ENCODE measurements around the gene C14orf180. TPM values are rescaled to one million over a fixed set of nuclear protein-coding genes. Genes with fewer than 3 reads are reported as not detected.

Gene C14orf180
- polyA plus RNA-seq, 1 donor (not counting 4 experiments of a cell fraction or from before 2014, with no cell fraction given) = not detected

GRCh38 chr14:104634138-104634760, 54.7 kb downstream of the C14orf180 start:
- Histone ChIP-seq H3K36me3 (ENCODE audit: control insufficient read depth in 2 of 2, extremely low read depth in 1 of 2, insufficient read depth in 2 of 2, low read length in 2 of 2) (no peaks in the 10 kb centered on the region), H3K9me3 (ENCODE audit: control insufficient read depth, low read depth, low read length) (no peaks in the 10 kb centered on the region), H3K79me2 (ENCODE audit: control insufficient read depth, insufficient read depth, low read length) (no peaks in the 10 kb centered on the region), H3K9ac (ENCODE audit: control insufficient read depth, extremely low read depth, insufficient read depth, low read length) (no peak overlapping the region), H3K4me2 (ENCODE audit: control insufficient read depth, extremely low read depth, insufficient read depth, low read depth, low read length) (no peak overlapping the region), H3K4me1 (ENCODE audit: control insufficient read depth, extremely low read depth, insufficient read depth, low read length) (no peaks in the 10 kb centered on the region), H2AFZ (ENCODE audit: control insufficient read depth, low read length) (no peak overlapping the region), H3K27ac (ENCODE audit: control insufficient read depth, insufficient read depth, low read length) (no peak overlapping the region), H3K9me1 (ENCODE audit: control insufficient read depth, extremely low read depth, insufficient read depth, low read length) (no peaks in the 10 kb centered on the region), H3K4me3 (ENCODE audit: control insufficient read depth in 2 of 3, extremely low read depth in 1 of 3, insufficient read depth in 2 of 3, low read depth in 1 of 3, low read length in 3 of 3) (no peak overlapping the region), H3K27me3 (ENCODE audit: control insufficient read depth, extremely low read depth, insufficient read depth, low read length) (peaks cover 24% of the 10 kb centered on the region), H4K20me1 (ENCODE audit: control insufficient read depth, extremely low read depth, insufficient read depth, low read length) (no peaks in the 10 kb centered on the region)
- TF ChIP-seq EZH2 (IDR thresholded peaks at IDR 0.05; ENCODE audit: low read length) (no peak), CTCF (optimal IDR thresholded peaks at IDR 0.05 in 1 of 3, IDR thresholded peaks at IDR 0.05 in 1 of 3, conservative IDR thresholded peaks at IDR 0.05 in 1 of 3; ENCODE audit: extremely low read depth in 1 of 3, insufficient read depth in 2 of 3, low read length in 3 of 3) (no peak)
- FAIRE-seq = no peak
- dilution Hi-C loops (cut with MboI; ENCODE audit: extremely low pct_ligation_motif_present, low sequenced_read_pairs) = no loop called here
- no peak for DNase-seq (ENCODE audit: low read depth, low spot score)

GRCh38 chr14:104634886-104635570, 55.5 kb downstream of the C14orf180 start:
- no peak for DNase-seq (ENCODE audit: low read depth, low spot score)
- Histone ChIP-seq H3K36me3 (ENCODE audit: control insufficient read depth in 2 of 2, extremely low read depth in 1 of 2, insufficient read depth in 2 of 2, low read length in 2 of 2) (no peaks in the 10 kb centered on the region), H3K4me3 (ENCODE audit: control insufficient read depth in 2 of 3, extremely low read depth in 1 of 3, insufficient read depth in 2 of 3, low read depth in 1 of 3, low read length in 3 of 3) (no peak overlapping the region), H3K9me1 (ENCODE audit: control insufficient read depth, extremely low read depth, insufficient read depth, low read length) (no peaks in the 10 kb centered on the region), H3K4me2 (ENCODE audit: control insufficient read depth, extremely low read depth, insufficient read depth, low read depth, low read length) (no peak overlapping the region), H3K4me1 (ENCODE audit: control insufficient read depth, extremely low read depth, insufficient read depth, low read length) (no peaks in the 10 kb centered on the region), H3K27me3 (ENCODE audit: control insufficient read depth, extremely low read depth, insufficient read depth, low read length) (peaks cover 24% of the 10 kb centered on the region), H4K20me1 (ENCODE audit: control insufficient read depth, extremely low read depth, insufficient read depth, low read length) (no peaks in the 10 kb centered on the region), H2AFZ (ENCODE audit: control insufficient read depth, low read length) (no peak overlapping the region), H3K79me2 (ENCODE audit: control insufficient read depth, insufficient read depth, low read length) (no peaks in the 10 kb centered on the region), H3K27ac (ENCODE audit: control insufficient read depth, insufficient read depth, low read length) (no peak overlapping the region), H3K9ac (ENCODE audit: control insufficient read depth, extremely low read depth, insufficient read depth, low read length) (no peak overlapping the region), H3K9me3 (ENCODE audit: control insufficient read depth, low read depth, low read length) (no peaks in the 10 kb centered on the region)
- FAIRE-seq = no peak
- dilution Hi-C loops (cut with MboI; ENCODE audit: extremely low pct_ligation_motif_present, low sequenced_read_pairs) = no loop called here
- no peak for TF ChIP-seq CTCF (optimal IDR thresholded peaks at IDR 0.05 in 1 of 3, IDR thresholded peaks at IDR 0.05 in 1 of 3, conservative IDR thresholded peaks at IDR 0.05 in 1 of 3; ENCODE audit: extremely low read depth in 1 of 3, insufficient read depth in 2 of 3, low read length in 3 of 3)
- TF ChIP-seq EZH2 (IDR thresholded peaks at IDR 0.05; ENCODE audit: low read length) = no peak
